Activated CD4-positive, CD25-positive, alpha-beta regulatory T cell treated with anti-CD3 and anti-CD28 coated beads, Interleukin-2, amount 50 U/mL, for 16 hours (primary cell): ENCODE results near the gene LYPD6.

Experiments
- DNase-seq: peaks from one replicate; pipeline ENCODE4 v3.0.0-alpha.2; 2020; ENCODE audit warnings: low read depth, low spot score

Gene LYPD6

DNA sequence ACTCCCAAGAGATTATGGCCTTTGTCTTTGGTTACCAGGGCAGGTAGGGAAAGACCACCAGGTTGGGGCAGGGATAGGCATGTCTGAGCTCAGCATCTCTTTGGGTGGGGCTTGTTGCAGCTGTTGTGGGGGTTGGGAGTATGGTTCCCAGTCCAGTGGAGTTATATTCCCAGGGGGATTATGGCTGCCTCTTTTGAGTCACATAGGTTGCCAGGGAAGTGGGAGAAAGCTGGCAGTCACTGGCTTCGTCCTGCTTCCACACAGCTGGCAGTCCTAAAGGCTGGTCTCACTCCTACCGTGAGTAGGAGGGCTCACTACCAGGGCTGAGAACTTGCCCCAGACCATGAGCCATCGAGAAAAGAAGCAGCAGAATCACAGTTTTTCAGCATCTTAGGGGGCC, 79.1 kb downstream of the LYPD6 start:
- no peak for DNase-seq

DNA sequence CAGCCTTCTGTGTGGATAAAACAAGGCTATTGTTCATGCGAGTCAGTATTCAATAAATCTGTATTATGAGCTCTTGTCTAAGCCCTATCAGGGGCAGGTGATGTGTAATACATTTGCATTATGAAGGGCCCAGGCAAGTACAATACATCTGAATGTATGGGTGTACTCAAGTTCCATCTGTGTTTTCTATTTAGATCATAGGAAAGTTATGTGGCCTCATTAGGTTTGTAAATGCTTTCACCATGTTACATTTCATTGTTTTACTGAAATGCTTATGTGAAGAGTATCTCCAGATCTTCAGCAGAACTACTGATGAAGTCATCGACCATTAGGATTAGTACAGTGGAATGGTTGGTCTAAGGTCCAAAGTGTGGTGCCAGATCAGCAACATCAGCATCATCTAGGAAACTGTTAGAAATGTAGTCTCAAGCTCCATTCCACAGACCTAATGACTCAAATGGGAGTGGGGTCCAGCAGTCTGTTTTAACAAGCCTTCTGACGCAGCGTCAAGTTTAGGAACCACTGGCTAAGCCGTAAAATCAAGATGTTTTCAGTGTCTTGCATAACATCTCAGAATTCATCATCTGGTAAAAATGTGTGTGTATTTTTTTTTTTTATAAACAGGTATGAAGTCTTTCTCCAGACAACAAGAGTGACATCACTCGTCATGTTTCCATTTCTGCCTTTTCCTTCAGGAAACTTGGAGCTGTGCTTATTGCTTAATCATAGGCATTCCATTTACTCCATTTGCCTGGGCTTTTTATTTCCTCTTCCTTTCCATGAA, 80.5 kb downstream of the LYPD6 start:
- no peak for DNase-seq

DNA sequence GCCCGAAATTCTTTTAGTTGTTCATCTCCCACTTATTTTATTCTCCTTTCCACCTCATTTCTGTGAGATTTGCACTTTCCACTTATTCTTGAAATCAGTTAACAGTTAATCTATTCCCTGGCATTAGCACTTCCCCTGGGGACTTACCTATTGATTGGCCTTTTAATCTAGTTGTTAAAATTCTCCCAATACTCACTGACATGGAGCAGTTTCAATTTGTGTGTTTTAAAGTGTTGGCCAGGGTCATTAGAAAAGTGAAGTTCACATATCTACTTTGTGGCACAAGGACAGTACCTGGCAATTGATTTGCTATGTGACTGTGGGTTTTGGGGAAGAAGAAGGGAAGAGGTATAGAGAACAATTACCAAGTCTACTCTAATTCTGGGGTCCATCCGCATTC, 83.1 kb downstream of the LYPD6 start:
- no peak for DNase-seq

DNA sequence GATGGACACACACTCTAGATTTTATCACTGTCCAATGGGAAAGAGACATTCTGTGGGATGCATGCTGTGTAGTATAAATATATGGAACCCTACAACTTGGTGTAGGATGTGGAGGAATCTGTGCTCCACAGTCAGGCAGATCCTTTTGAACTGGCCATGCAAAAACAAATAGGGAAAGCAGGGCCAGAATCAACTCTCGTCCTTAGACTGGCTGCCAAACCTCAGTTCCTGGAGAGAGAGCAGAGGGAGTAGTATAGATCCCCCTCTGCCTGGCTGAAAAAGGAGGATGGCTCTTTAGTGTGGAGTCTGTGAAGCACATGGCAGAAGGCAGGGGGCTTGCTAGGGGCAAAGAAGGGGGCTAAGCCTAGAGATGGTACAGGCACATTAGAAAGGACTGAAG, 84.7 kb downstream of the LYPD6 start:
- no peak for DNase-seq

DNA sequence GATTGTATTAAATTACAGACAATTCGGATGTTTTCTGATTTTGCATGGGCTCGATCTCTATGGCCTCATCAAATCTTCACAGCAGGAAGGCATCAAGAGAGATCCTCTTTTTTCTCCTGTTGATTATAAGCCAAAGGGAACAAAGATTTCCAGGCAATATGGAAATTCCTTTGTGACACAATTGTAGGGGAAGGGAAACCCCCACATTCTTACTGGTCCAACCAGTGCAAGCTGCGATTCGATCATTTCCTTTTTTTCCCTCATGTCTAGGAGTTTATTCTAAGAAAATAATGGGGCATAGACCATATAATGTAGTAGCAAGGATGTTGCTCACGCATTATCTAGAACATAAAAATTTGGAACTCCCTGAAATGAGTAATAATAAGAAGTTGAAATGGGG, 87.7 kb downstream of the LYPD6 start:
- DNase-seq, result no peak

DNA sequence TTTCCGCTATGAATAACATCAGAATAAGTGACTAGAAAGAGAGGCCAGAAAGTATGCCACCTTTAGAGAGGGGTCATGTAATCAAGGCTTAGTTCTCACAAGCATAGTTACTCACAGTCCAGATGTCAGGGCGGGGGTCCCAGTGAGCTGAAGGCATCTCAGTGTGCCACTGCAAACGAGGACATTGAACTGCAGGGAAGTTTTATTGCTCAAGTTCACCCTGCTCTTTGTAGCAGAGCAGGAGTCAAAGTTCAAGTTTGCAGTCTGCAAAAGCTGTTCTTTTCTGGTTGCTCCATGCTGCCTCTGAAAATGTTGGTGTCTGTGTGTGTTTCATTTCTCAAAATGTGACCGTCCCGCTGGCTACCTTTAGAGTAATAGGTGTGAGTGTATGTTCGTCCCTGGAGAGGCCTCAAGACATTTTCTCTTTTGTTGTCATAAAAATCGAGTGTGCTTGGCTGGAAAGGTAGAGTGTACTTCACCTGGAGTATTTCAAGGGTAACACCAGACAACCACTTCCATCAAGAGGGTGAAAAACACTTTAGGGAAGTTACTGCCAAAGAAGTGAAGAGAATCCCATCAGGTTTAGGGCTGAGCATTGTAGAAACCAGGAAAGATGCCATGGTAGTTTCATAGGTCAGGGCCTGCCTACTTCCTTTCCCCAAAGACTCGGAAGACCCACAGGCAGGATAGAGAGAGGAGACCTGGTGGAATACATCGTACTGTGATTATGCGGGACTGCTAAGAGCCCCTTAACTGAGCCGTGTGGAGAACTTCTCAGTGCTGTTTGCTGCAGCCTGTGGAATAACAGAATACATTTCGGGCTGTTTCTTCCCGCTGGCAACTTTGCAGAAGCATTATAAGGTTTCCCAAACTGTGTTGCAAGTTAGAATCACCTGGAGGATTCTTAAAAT, 89.9 kb downstream of the LYPD6 start:
- DNase-seq, result no peak

DNA sequence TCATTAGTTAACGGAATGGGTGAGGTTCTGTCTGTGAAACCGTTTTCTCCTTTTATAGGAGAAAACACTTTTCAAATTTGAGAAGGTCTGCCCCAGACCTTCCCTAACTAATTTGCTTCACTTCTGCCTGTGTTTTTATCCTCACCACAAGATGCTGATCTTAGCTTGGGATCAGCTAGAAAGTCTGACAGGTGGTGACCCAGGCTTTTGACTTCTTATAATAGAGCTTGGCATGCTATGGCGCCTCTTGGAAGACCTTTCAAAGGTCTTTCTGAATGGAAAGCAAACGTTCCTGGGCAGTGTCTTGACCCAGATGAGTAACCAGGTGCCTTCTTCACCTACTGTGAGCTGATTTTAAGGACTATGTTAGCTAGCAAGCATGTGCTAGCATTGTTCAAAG, 91.4 kb downstream of the LYPD6 start:
- no peak for DNase-seq

DNA sequence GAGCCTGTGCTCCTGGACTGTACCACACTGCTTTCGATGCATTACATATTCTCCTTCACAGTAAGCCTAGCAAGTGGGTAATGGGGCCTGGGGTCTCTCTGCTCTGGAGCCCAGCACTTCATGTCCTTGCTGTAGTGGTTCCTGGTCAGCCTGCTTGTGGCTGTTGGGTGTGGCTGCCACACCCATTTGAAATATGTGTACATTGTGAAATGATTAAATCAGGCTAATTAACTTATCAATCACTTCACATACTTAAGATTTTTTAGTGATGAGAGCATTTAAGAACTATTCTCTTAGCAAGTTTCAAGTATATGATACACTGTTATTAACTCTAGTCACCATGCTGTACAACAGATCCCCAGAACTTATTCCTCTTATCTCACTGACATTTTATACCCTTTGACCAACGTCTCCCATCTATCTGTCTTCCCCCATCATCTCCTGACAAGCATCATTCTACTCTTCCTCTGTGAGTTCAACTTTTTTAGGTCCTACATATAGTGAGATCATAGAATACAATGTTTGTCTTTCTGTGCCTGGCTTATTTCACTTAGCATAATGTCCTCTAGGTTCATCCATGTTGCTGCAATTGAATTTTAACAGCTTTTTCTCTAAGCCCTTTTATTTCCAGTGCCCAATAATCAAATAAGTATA, 92.1 kb downstream of the LYPD6 start:
- no peak for DNase-seq

DNA sequence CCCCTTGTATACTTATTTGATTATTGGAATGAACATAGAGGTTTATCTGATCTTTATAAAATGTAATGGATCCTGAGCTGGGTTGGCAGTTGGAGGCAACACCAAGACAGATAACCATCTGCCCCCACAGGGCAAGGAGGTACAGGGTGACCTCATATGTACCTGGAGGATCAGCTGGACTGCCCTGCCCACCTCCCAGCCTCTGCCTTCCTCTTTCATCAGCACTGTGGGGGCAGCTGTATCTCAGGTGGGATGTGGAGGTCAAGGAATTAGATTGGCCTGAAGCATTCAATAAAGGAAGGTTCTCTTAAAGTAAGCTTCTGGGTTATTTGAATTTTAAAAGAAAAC, 92.6 kb downstream of the LYPD6 start:
- no peak for DNase-seq

DNA sequence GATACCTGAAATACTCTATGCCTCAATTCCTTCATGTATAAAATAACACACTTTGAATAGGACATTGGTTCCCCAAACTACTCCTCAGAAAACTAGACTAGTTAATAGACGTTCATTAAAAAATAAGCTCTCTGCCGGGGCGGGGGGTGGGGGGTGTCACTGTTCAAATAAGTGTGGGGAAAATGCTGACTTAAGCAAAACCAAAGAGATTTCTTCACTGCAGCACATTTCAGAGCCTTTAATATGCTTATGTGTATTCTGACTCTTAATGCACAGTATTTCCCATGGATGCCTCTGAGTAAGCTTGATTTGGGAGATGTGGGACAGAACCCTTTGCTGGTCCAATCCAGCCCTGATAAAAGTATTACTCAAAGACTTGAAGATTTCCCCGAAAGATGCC, 93.2 kb downstream of the LYPD6 start:
- no peak for DNase-seq

DNA sequence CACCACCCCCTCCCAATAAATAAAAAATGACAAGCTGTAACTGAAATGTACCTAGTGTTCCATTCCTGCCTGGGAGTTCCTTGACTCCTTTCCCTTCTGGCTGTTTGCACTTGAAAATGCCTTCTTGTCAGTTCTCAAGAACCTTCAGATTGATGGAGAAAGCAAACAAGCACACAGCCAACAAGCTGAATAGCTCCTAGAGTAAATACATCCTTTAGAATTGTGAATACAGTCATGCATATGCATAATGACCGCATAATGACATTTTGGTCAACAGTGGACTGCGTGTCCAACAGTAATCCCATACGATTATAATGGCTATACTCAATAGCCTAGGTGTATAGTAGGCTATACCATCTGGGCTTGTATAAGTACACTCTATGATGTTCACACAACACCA, 97.0 kb downstream of the LYPD6 start:
- DNase-seq, result no peak

DNA sequence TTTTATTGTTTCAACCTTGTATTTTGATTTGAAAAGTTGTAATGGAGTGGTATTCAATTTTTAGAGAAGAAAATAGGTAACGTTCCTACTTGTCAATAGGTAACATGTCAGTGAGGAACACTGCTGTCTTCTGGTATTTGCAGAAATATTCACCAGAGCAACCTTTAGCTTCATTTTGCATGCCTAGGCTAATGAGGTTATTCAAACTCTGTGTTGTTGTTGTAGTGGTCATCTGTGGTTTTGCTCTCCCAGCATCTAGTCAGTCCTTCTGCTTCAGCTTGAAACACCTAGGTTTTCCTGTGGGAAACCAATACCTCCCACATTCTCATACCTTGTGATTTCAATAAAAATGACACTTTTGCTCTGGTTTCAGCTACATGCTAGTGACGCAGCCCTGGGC, 98.4 kb downstream of the LYPD6 start:
- DNase-seq, result no peak

DNA sequence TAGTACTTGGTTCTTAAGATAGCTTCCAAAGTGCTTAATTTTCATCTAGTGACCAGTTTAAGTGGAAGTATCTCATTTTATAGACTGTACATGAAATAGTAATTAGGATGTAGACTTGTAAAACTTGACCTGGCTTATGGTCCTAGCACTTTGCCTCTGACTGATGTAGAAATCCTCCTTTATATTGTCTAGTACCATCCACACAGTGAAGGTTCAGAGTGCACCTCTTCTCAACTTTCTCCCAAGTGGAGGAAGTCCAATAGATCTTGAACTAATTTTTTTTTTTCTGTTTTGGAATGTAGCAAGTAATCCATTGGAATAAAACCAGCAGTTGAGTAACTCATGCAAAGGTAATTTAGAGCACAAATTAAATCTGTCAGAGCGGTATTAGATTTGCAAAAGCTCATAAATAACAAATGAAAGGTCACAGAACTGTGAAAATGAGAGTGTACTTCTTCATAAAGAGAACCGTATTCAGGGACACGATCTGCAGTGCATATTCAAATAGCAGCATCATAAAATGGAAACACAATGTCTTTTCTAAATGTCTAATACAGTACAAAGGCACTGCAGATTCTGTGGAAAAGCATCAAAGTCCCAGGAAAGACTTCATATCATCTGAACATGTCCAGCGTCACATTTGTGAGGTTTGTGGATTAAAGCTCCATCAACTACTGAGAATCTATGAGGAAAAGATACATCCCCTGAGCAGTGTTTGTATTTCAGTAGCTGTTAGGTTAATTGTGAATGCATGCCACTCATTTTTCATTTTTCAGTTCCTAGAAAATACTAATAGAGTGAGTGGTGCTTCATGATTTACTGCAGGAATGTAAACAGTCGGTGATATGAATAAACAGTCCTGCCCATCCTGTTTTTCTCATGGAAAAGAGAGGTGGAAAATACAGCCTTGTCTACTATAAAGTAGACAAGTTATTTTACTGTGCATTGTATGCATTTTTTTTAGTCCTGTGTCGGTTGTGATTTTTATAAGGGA, 100.7 kb downstream of the LYPD6 start:
- DNase-seq, result no peak

DNA sequence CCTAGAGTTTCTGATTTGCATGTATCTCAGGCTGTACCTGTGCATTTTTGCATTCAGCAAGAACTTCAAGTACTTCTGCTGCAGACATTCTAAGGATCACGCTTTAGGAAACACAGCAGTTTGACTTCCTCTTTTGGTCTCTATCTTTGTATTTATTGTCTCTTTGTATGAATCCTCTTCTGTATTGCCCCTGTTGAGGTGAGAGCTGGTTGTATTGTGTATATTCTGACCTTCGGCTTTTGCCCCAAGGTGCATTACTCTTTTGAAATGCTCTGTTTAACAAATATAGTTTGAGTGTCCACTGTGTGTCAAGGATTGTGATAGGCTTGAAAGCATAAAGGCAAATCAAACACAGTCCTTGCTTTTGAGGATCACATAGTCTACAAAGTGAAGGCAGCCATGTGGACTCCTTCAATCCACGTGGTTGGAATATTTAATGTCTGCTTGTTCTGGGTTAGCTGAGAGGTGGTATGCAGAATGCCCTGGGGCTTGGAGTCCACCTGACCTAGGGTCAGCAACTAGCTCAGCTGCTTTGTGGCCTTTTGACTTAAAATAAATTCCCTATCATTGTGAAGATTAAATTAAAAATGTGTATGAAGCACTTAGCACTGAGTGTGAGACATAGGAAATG, 108.1 kb downstream of the LYPD6 start:
- DNase-seq, result no peak

DNA sequence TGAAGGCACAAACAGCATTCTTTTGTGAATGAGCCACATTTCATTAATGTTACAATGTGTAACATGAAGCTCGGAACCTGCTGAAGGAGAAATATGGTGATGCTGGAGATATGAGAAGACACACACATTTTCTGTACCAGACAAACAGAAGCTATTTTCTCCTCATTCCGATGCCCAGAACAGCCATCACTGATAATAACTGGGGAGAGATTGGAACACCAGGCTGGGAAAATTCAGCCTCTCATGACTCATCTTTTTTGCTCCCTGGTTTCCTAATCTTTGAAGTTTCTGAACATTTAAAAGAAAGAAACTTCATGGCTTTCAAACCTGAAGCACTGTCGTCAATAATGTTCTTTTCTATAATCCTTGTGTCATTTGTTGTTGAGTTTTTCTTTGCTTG, 110.9 kb downstream of the LYPD6 start:
- DNase-seq, result no peak

DNA sequence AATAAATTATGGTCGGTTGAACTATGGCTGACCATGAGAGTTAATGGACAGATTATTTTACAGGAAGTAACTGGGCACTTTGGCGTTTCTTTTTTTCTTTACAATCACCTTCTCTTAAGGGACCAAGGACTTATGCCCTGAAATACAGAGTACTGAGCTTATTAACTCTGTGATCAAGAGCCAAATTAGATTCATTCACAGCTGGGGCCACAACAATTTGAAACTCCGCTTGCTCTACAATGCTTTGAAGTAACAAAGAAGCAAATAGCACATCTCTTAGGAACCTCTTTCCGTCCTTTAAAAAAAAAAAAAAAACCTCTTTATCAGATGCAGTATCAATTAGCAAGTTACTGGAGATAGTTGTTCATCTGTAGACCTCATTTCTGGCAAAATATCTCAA, 112.0 kb downstream of the LYPD6 start:
- DNase-seq, result no peak

DNA sequence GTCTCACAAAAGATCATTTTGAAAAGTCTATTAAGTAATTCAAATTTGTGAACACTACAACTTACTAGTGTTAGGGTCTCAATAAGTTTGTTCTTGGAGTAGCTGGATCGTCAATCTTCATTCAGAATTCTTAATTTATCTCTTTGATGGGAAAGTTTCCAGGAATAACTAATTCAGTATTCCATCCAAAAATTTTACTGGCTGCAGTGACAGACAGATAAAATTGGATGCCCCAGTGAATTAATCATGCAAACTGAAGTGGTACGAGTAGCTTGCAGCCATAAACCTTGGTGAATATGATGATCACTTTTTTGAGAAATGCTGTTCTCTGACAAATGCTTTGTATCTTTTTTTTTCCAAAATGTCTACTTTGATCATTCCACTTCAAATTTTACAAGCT, 112.8 kb downstream of the LYPD6 start:
- DNase-seq, result no peak

DNA sequence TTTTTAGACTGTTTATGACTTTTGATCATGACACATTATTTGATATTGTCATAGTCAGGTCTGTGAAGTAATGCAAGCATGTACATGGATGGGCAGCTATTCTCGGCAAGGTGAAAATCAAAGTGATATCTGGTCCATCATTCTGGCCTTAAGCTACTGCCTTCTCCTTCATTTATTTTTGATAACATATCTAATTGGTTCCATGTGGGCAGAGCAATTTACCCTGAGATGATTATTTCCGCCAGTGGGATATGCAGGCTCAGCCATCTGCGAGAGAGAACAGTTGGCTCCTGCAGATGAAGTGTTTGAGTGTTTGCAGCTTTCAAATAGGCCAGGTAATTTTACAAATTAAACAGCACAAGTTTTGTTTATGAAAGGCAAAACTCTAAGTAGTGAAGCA, 116.4 kb downstream of the LYPD6 start:
- DNase-seq, result no peak

DNA sequence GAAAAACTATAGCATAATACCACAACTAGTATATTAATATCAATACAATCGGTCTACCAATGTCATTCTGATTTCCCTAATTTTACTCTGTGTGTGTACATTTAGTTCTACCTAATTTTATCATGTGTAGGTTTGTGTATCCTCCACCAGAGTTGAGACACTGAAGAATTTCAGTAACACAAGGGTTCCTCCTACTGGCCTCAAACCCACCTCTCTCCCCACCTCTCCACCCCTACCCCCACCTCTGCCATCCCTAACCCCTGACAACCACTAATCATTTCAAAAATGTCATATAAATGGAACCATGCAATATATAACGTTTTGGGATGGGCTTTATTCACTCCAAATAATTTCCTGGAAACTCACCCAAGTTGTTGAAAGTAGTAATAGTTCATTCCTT, 117.9 kb downstream of the LYPD6 start:
- no peak for DNase-seq

DNA sequence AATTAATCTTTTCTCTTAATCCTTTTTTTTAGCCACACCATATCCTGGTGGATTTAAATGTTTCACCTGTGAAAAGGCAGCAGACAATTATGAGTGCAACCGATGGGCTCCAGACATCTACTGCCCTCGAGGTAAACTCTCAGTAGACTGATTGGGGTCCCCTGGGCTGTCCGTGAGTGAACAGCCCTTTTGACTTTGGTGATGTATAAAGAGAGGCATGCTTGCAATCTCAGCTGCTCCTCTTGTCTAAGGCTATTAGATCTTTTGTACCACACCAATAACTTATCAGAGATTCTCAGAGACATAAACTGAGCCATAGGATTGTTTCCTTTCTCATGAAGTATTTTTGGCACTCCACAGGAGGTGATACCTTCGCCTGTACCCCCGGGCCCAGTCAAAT, 118.6 kb downstream of the LYPD6 start:
- DNase-seq, result no peak
